Osteoblast (primary cell): ENCODE measurements around the gene FIZ1. TPM values are rescaled to one million over a fixed set of nuclear protein-coding genes. Genes with fewer than 3 reads are reported as not detected.

Experiments used
- DNase-seq: peaks from one replicate; pipeline ENCODE4 v3.0.0; 2011; ENCODE audit warnings: low spot score, mixed read lengths; ENCODE audit not compliant: insufficient read length; ENCODE audit errors: missing footprints
- H2AFZ ChIP-seq: 2 replicates; pipeline ENCODE4 v1.6.0; 2011; ENCODE audit warnings: mild to moderate bottlenecking, low read length
- H3K27ac ChIP-seq: 2 replicates; pipeline ENCODE4 v1.5.1; 2011; ENCODE audit warnings: mild to moderate bottlenecking, low read depth, low read length, moderate library complexity
- H3K27me3 ChIP-seq: 2 replicates; pipeline ENCODE4 v1.6.0; 2012; ENCODE audit warnings: mild to moderate bottlenecking, control low read depth, inconsistent platforms, low read length, moderate library complexity; ENCODE audit not compliant: insufficient read depth
- H3K36me3 ChIP-seq: 2 replicates; pipeline ENCODE4 v1.5.1; 2011; ENCODE audit warnings: mild to moderate bottlenecking, low read length, control low read depth, moderate library complexity; ENCODE audit not compliant: insufficient read depth
- H3K4me1 ChIP-seq: 2 replicates; pipeline ENCODE4 v1.5.1; 2011; ENCODE audit warnings: mild to moderate bottlenecking, low read length, control low read depth, moderate library complexity; ENCODE audit not compliant: insufficient read depth
- H3K4me2 ChIP-seq: 2 replicates; pipeline ENCODE4 v1.6.0; 2011; ENCODE audit warnings: mild to moderate bottlenecking, low read length; ENCODE audit not compliant: insufficient read depth
- H3K4me3 ChIP-seq: fragments of 200-600 bp; sonication (generic); 3 replicates; pipeline ENCODE4 v1.5.1; 2012; ENCODE audit warnings: mild to moderate bottlenecking, low read length, inconsistent platforms; ENCODE audit not compliant: insufficient read depth
- H3K79me2 ChIP-seq: 2 replicates; pipeline ENCODE4 v1.6.0; 2012; ENCODE audit warnings: mild to moderate bottlenecking, low read length, control low read depth, inconsistent platforms; ENCODE audit not compliant: insufficient read depth
- H3K9me3 ChIP-seq: 2 replicates; pipeline ENCODE4 v1.5.1; 2011; ENCODE audit warnings: low read depth, low read length, control low read depth
- H4K20me1 ChIP-seq: 2 replicates; pipeline ENCODE4 v1.6.0; 2012; ENCODE audit warnings: mild to moderate bottlenecking, low read length, control low read depth; ENCODE audit not compliant: insufficient read depth
- total RNA-seq: library from RNA; depleted of rRNA; stranded (reverse); fragments of >200 nt; gene quantifications from 2 replicates; pipeline ENCODE4 v1.2.3, GENCODE V29; 2012
- TF ChIP-seq, protein P1 (sequence below): IDR thresholded peaks from 2 replicates; pipeline ENCODE4 v1.5.1; 2011; ENCODE audit warnings: mild to moderate bottlenecking, low read depth, low read length, moderate library complexity; ENCODE audit errors: extremely low read depth

FIZ1 gene
- total RNA-seq, 1 donor: 3.6 TPM

DNA sequence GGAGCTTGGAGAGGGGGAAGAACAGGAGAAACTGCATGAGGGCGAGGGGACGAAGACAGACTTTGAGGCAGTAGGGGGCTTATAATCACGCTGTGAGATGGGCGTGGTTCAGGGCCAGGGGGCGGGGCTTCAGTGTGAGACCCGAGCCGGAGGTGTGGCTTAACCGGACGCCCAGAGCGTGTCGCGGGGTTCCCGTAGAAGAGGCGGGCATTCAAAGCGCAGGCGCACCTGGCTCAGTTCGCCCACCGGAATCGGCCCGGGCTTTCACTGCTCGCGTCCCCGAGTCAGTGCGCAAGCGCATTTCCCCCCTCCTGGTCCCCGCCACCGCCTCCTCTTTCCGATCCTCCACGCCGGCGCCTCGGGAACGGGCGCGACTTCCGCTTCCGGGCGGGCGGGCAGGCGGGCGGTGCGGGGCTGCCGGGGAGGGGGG is 5.9 kb upstream of the FIZ1 start:
- peak overlapping the region; percentile 97 for H3K4me3 ChIP-seq
- peaks cover 23% of the 10 kb centered on the region for H4K20me1 ChIP-seq
- no peak overlapping the region for H2AFZ ChIP-seq
- no peaks in the 10 kb centered on the region for H3K27me3 ChIP-seq
- peaks cover 11% of the 10 kb centered on the region for H3K36me3 ChIP-seq
- peak overlapping the region; percentile 100 for H3K4me2 ChIP-seq
- H3K4me1 ChIP-seq: peaks cover 19% of the 10 kb centered on the region
- peaks cover 51% of the 10 kb centered on the region for H3K79me2 ChIP-seq
- peak; percentile 100 for DNase-seq
- H3K9me3 ChIP-seq: peaks cover 6% of the 10 kb centered on the region
- peak overlapping the region; percentile 65 for H3K27ac ChIP-seq
- TF ChIP-seq, protein P1, sequence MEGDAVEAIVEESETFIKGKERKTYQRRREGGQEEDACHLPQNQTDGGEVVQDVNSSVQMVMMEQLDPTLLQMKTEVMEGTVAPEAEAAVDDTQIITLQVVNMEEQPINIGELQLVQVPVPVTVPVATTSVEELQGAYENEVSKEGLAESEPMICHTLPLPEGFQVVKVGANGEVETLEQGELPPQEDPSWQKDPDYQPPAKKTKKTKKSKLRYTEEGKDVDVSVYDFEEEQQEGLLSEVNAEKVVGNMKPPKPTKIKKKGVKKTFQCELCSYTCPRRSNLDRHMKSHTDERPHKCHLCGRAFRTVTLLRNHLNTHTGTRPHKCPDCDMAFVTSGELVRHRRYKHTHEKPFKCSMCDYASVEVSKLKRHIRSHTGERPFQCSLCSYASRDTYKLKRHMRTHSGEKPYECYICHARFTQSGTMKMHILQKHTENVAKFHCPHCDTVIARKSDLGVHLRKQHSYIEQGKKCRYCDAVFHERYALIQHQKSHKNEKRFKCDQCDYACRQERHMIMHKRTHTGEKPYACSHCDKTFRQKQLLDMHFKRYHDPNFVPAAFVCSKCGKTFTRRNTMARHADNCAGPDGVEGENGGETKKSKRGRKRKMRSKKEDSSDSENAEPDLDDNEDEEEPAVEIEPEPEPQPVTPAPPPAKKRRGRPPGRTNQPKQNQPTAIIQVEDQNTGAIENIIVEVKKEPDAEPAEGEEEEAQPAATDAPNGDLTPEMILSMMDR: no peak

DNA sequence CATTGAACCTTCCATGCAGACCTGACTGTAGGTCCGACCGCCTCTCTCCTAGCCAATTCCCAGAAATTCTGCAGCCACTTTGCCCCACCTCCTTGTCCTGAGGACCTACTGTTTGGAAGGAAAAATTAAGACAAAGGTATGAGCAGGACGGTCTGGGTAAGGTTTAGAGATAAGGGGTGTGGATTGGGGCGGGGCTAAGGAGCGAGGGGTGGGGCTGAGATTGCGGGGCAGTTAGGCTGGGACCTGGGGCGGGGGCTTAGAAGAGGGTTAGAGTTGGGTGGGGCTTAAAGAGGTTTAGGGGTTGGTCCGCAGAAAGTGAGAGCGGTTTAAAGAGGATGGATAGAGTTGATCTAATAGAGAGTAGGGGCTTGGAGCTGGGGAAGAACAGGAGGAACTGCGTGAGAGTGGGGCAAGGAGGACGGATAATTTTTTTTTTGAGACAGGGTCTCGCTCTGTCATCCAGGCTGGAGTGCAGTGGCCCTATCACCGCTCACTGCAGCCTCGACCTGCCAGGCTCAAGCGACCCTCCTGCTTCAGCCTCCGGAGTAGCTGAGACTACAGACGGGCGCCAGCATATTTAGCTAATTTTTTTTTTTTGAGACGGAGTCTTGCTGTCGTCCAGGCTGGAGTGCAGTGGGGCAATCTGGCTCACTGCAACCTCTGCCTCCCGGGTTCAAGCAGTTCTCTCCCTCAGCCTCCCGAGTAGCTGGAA is 4.4 kb upstream of the FIZ1 start:
- Histone ChIP-seq H2AFZ (no peak overlapping the region), H3K9me3 (no peaks in the 10 kb centered on the region), H3K27ac (no peak overlapping the region), H3K4me1 (peaks cover 19% of the 10 kb centered on the region), H3K27me3 (no peaks in the 10 kb centered on the region), H4K20me1 (peaks cover 13% of the 10 kb centered on the region), H3K36me3 (no peaks in the 10 kb centered on the region), H3K4me3 (no peak overlapping the region), H3K79me2 (peaks cover 38% of the 10 kb centered on the region), H3K4me2 (no peak overlapping the region)
- TF ChIP-seq, protein P1: no peak
- no peak for DNase-seq

DNA sequence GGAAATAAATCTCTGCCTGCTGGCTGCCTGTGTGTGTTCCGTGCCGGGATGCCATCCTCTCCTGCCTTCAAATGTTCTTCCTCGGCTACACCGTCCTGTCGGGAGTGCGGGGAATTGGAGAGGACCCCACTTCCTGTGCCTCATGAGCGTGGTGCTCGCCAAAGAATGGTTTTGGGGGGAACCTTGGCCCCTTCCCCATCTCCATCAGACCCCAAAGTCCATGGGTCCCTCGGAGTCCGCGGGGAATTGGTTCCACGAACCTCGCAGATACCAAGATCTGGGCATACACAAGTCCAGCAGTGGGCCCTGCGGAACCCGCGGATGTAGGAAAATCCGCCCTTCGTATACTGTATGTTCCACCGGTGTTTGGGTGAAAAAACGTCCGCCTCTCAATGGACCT is 3.8 kb upstream of the FIZ1 start:
- H3K4me2 ChIP-seq: no peak overlapping the region
- H3K36me3 ChIP-seq: no peaks in the 10 kb centered on the region
- peaks cover 19% of the 10 kb centered on the region for H3K4me1 ChIP-seq
- no peak overlapping the region for H2AFZ ChIP-seq
- no peak overlapping the region for H3K4me3 ChIP-seq
- peak; percentile 62 for DNase-seq
- TF ChIP-seq, protein P1: no peak
- peaks cover 13% of the 10 kb centered on the region for H4K20me1 ChIP-seq
- H3K79me2 ChIP-seq: peaks cover 34% of the 10 kb centered on the region
- H3K27ac ChIP-seq: no peak overlapping the region
- H3K9me3 ChIP-seq: no peaks in the 10 kb centered on the region
- no peaks in the 10 kb centered on the region for H3K27me3 ChIP-seq

DNA sequence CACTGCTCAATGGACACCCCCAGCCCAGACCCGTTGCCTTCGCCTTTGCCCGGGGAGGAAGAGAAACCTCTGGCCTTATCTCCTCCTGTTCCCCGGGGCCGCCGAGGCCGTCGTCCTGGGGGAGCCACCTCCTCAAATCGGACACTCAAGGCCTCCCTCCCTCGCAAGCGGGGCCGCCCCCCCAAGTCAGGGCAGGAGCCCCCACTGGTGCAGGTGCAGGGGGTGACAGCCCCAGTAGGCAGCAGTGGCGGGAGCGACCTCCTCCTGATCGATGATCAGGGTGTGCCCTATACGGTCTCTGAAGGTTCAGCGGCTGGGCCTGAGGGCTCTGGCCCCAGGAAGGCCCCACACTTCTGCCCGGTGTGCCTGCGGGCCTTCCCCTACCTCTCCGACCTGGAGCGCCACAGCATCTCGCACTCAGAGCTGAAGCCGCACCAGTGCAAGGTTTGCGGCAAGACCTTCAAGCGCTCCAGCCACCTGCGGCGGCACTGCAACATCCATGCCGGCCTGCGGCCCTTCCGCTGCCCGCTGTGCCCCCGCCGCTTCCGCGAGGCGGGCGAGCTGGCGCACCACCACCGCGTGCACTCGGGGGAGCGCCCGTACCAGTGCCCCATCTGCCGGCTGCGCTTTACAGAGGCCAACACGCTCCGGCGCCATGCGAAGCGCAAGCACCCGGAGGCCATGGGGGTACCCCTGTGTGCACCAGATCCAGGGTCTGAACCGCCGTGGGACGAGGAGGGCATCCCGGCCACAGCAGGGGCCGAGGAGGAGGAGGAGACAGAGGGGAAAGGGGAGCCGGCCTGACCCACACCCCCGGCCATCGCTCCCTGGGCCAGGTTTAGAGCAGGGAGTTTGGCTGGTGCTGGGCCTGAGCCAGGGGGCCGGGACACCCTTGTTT is 3.0 kb upstream of the FIZ1 start:
- Histone ChIP-seq H3K79me2 (peaks cover 26% of the 10 kb centered on the region), H3K4me1 (peaks cover 19% of the 10 kb centered on the region), H4K20me1 (peaks cover 12% of the 10 kb centered on the region), H3K27me3 (no peaks in the 10 kb centered on the region), H3K27ac (no peak overlapping the region), H2AFZ (no peak overlapping the region), H3K36me3 (peaks cover under 1% of the 10 kb centered on the region), H3K4me2 (no peak overlapping the region), H3K9me3 (no peaks in the 10 kb centered on the region), H3K4me3 (no peak overlapping the region)
- TF ChIP-seq, protein P1: no peak
- DNase-seq: peak; percentile 58
